Neuronal stem cell (in vitro differentiated cells): ENCODE measurements around the gene GID8.

Experiments used
- DNase-seq: peaks from one replicate; pipeline ENCODE4 v3.0.0-alpha.2; 2013; ENCODE audit warnings: low spot score
- H2AFZ ChIP-seq: one replicate; pipeline ENCODE4 v1.6.1; 2013; ENCODE audit warnings: mild to moderate bottlenecking, low read length, inconsistent platforms
- H2AK5ac ChIP-seq: 2 replicates; pipeline ENCODE4 v1.6.1; 2013; ENCODE audit warnings: low read depth, mild to moderate bottlenecking, inconsistent platforms, low read length, moderate library complexity, mixed read lengths
- H2BK120ac ChIP-seq: 2 replicates; pipeline ENCODE4 v1.6.1; 2013; ENCODE audit warnings: low read depth, mild to moderate bottlenecking, inconsistent platforms, low read length, moderate library complexity, mixed read lengths
- H2BK12ac ChIP-seq: one replicate; pipeline ENCODE4 v1.6.1; 2013; ENCODE audit warnings: low read length, inconsistent platforms
- H2BK15ac ChIP-seq: 2 replicates; pipeline ENCODE4 v1.6.1; 2013; ENCODE audit warnings: mild to moderate bottlenecking, low read length, inconsistent platforms, mixed read lengths
- H2BK5ac ChIP-seq: one replicate; pipeline ENCODE4 v1.6.1; 2013; ENCODE audit warnings: inconsistent platforms, mild to moderate bottlenecking, low read length, moderate library complexity
- H3K14ac ChIP-seq: one replicate; pipeline ENCODE4 v1.6.1; 2013; ENCODE audit warnings: low read length, inconsistent platforms
- H3K18ac ChIP-seq: 2 replicates; pipeline ENCODE4 v1.6.1; 2013; ENCODE audit warnings: low read length, inconsistent platforms
- H3K23ac ChIP-seq: 2 replicates; pipeline ENCODE4 v1.6.1; 2013; ENCODE audit warnings: low read depth, mild to moderate bottlenecking, mixed read lengths, low read length, inconsistent platforms; ENCODE audit not compliant: poor library complexity
- H3K27ac ChIP-seq: replicated peaks from 3 replicates; pipeline ENCODE4 v1.5.1; 2013; ENCODE audit warnings: low read length, inconsistent platforms
- H3K27me3 ChIP-seq, 3 experiments: 2 replicates each; pipeline ENCODE4 v1.6.1; 2013; ENCODE audit warnings: low read length in 3 of 3, mild to moderate bottlenecking in 2 of 3, inconsistent platforms in 1 of 3, low read depth in 1 of 3, mixed read lengths in 1 of 3, moderate library complexity in 1 of 3; ENCODE audit not compliant: control insufficient read depth in 3 of 3, insufficient read depth in 3 of 3
- H3K36me3 ChIP-seq, 2 donors: replicated peaks in 1 of 2; 2 replicates each; pipeline ENCODE4 v1.6.1; 2013; ENCODE audit warnings: low read length in 2 of 2; ENCODE audit not compliant: control insufficient read depth in 2 of 2, insufficient read depth in 2 of 2
- H3K4ac ChIP-seq: 2 replicates; pipeline ENCODE4 v1.6.1; 2013; ENCODE audit warnings: inconsistent platforms, mild to moderate bottlenecking, low read length, moderate library complexity
- H3K4me1 ChIP-seq, 2 donors: 1 replicate in 1 of 2; 2 replicates in 1 of 2; pipeline ENCODE4 v1.6.1; 2013; ENCODE audit warnings: low read length in 2 of 2, low read depth in 1 of 2; ENCODE audit not compliant: control insufficient read depth in 2 of 2, insufficient read depth in 1 of 2
- H3K4me2 ChIP-seq: one replicate; pipeline ENCODE4 v1.6.1; 2013; ENCODE audit warnings: mild to moderate bottlenecking, low read length, inconsistent platforms; ENCODE audit not compliant: insufficient read depth, poor library complexity, severe bottlenecking
- H3K4me3 ChIP-seq, 2 donors: 2 replicates each; pipeline ENCODE4 v1.5.1; 2013; ENCODE audit warnings: low read length in 2 of 2, mild to moderate bottlenecking in 2 of 2, inconsistent platforms in 1 of 2, moderate library complexity in 1 of 2
- H3K79me1 ChIP-seq: one replicate; pipeline ENCODE4 v1.6.1; 2013; ENCODE audit warnings: low read depth, mild to moderate bottlenecking, inconsistent platforms, low read length, moderate library complexity
- H3K9ac ChIP-seq: one replicate; pipeline ENCODE4 v1.6.1; 2013; ENCODE audit warnings: mild to moderate bottlenecking, low read depth, low read length, inconsistent platforms; ENCODE audit not compliant: poor library complexity
- H3K9me3 ChIP-seq, 2 donors: replicated peaks in 1 of 2; 2 replicates each; pipeline versions ENCODE3 to v1.6.1; 2013; ENCODE audit warnings: low read length in 2 of 2, mild to moderate bottlenecking in 2 of 2, inconsistent platforms in 1 of 2, low read depth in 1 of 2, mixed read lengths in 1 of 2, moderate library complexity in 1 of 2; ENCODE audit not compliant: control insufficient read depth in 2 of 2, insufficient read depth in 1 of 2
- H4K8ac ChIP-seq: one replicate; pipeline ENCODE4 v1.6.1; 2013; ENCODE audit warnings: low read depth, mild to moderate bottlenecking, inconsistent platforms, low read length, moderate library complexity
- H4K91ac ChIP-seq: one replicate; pipeline ENCODE4 v1.6.1; 2013; ENCODE audit warnings: low read length, low read depth, mild to moderate bottlenecking, inconsistent platforms; ENCODE audit not compliant: poor library complexity
- WGBS, 2 donors: extraction: QIAGEN DNeasy Blood & Tissue Kit; methylation state at CpG; one replicate each; pipeline ENCODE4 v1.1.7; 2013; ENCODE audit warnings: missing lambda C conversion rate in 2 of 2, mixed read lengths in 1 of 2; ENCODE audit not compliant: insufficient read length in 2 of 2, insufficient replicate concordance in 1 of 2; ENCODE audit errors: extremely low coverage in 2 of 2; 5-methylcytosine and 5-hydroxymethylcytosine counted together

GID8 gene

DNA sequence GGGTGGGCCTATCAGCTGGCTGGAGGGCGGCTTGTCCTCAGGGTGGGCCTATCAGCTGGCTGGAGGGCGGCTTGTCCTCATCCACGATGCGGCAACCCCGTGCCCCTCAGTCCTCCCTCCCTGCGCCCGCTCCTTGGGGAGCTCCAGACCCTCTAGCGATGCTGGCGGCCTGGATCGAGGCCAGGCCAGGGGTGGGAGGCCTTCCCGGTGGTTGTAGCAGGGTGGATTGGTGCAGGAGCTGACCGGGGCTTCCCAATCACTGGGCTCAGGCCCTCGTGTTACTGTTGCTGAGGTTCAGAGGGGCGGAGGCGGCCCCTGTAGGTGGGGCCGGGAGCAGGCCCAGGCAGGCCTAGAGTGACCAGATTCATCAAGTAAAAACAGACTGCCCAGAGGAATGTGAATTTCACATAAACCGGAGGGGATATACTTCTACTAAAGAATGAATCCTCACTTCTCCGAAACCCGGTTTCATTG, 23.4 kb downstream of the GID8 start:
- no CpG with 5 or more reads among the region's 19 CpGs for WGBS, 2 donors
- Histone ChIP-seq H3K27me3 (peaks cover 0 to 27% (median 0%) of the 10 kb centered on the region in 3 experiments), H2AFZ (peak overlapping the region; percentile 73), H3K4me3 (no peak overlapping the region), H3K9ac (peak overlapping the region; percentile 60), H2AK5ac (peak overlapping the region; percentile 54), H3K18ac (peak overlapping the region; percentile 87), H3K23ac (no peak overlapping the region), H3K4ac (no peak overlapping the region), H4K8ac (no peak overlapping the region), H4K91ac (no peak overlapping the region), H3K79me1 (peaks cover 4% of the 10 kb centered on the region), H2BK5ac (no peak overlapping the region), H3K36me3 (peaks cover 0 to 4% of the 10 kb centered on the region in 2 donors), H3K4me1 (peaks cover 0 to 5% of the 10 kb centered on the region in 2 donors), H3K4me2 (peak overlapping the region; percentile 18), H3K14ac (no peak overlapping the region), H2BK12ac (no peak overlapping the region), H3K9me3 (peaks cover 0 to 5% of the 10 kb centered on the region in 2 donors), H2BK15ac (no peak overlapping the region), H3K27ac (no peak overlapping the region), H2BK120ac (no peak overlapping the region)
- no peak for DNase-seq

DNA sequence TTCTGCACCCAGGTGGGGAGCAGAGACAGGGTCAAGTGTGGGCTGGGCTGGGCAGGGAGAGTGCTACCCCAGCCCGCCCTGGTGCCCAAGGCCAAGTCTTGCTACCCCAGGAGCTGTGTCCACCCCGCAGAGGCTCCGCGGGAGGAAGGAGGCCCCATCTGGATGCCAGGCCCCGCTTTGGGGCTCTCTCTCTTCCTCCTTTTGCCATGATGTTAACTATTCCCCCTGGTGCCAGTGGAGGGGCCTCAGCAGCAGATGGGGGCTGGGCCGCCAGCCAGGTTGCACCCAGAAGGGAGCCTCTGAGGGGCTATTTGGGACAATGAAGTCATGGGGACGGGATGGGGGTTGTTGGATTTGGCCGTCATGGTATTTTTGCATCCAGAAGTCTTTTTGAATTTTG, 23.9 kb downstream of the GID8 start:
- Histone ChIP-seq H2BK12ac (peak overlapping the region; percentile 25), H2BK15ac (no peak overlapping the region), H3K4me1 (peaks cover 0 to 5% of the 10 kb centered on the region in 2 donors), H3K9me3 (peaks cover 0 to 5% of the 10 kb centered on the region in 2 donors), H2AFZ (peak overlapping the region; percentile 73), H3K27ac (no peak overlapping the region), H3K23ac (no peak overlapping the region), H3K36me3 (peaks cover 0 to 4% of the 10 kb centered on the region in 2 donors), H3K4me3 (no peak overlapping the region), H2BK5ac (no peak overlapping the region), H4K8ac (no peak overlapping the region), H3K18ac (no peak overlapping the region), H3K79me1 (peaks cover 4% of the 10 kb centered on the region), H3K9ac (peak overlapping the region; percentile 37), H4K91ac (no peak overlapping the region), H3K4ac (no peak overlapping the region), H3K27me3 (peaks cover 0 to 29% (median 0%) of the 10 kb centered on the region in 3 experiments), H2AK5ac (peak overlapping the region; percentile 54), H2BK120ac (no peak overlapping the region), H3K4me2 (no peak overlapping the region), H3K14ac (no peak overlapping the region)
- WGBS, 2 donors = no CpG with 5 or more reads among the region's 8 CpGs
- no peak for DNase-seq

DNA sequence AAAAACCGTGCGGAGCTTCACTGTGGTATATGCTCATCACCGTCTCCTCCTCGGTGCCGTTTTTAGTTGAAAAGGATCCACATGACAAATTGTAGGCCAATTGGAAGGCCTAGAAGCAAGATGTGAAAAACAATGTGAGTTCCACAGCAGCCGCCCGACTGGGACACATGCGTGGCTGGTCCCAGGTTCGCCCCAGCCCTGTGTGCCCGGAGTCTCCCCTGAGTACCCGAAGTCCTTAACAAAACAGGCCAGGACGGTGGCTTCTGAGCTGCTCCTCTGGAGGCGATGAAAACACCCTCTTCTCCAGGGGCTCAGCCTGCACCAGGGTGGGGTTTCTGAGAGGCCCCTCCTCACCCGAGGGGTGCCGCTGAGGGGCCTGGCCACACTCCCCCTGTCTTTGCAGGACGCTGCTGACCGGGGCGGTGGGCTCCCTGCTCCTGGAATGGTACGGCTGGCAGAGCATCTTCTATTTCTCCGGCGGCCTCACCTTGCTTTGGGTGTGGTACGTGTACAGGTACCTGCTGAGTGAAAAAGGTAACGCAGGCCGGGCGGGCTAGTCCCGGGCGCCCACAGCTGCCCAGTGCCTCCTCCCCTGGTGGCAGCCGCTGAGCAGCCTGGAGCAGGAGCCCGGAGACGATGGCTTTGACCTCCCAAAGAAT, 24.4 kb downstream of the GID8 start:
- H3K9me3 ChIP-seq = peaks cover 0 to 5% of the 10 kb centered on the region in 2 donors
- H4K8ac ChIP-seq = no peak overlapping the region
- no peak overlapping the region for H3K4me2 ChIP-seq
- H4K91ac ChIP-seq = no peak overlapping the region
- H3K36me3 ChIP-seq = peaks cover 0 to 4% of the 10 kb centered on the region in 2 donors
- no peak overlapping the region for H3K9ac ChIP-seq
- no peak overlapping the region for H3K4me3 ChIP-seq
- no peak overlapping the region for H3K18ac ChIP-seq
- H3K27ac ChIP-seq = no peak overlapping the region
- H3K23ac ChIP-seq = no peak overlapping the region
- peaks cover 0 to 33% (median 0%) of the 10 kb centered on the region in 3 experiments for H3K27me3 ChIP-seq
- no peak overlapping the region for H2AFZ ChIP-seq
- peak overlapping the region; percentile 14 for H2BK12ac ChIP-seq
- H3K4me1 ChIP-seq = peaks cover 0 to 5% of the 10 kb centered on the region in 2 donors
- H2BK120ac ChIP-seq = no peak overlapping the region
- H3K79me1 ChIP-seq = peaks cover 4% of the 10 kb centered on the region
- no peak overlapping the region for H3K4ac ChIP-seq
- H2BK5ac ChIP-seq = no peak overlapping the region
- H2AK5ac ChIP-seq = peak overlapping the region; percentile 60
- peak overlapping the region; percentile 67 for H2BK15ac ChIP-seq
- no CpG with 5 or more reads among the region's 30 CpGs for WGBS, 2 donors
- DNase-seq = no peak
- no peak overlapping the region for H3K14ac ChIP-seq

DNA sequence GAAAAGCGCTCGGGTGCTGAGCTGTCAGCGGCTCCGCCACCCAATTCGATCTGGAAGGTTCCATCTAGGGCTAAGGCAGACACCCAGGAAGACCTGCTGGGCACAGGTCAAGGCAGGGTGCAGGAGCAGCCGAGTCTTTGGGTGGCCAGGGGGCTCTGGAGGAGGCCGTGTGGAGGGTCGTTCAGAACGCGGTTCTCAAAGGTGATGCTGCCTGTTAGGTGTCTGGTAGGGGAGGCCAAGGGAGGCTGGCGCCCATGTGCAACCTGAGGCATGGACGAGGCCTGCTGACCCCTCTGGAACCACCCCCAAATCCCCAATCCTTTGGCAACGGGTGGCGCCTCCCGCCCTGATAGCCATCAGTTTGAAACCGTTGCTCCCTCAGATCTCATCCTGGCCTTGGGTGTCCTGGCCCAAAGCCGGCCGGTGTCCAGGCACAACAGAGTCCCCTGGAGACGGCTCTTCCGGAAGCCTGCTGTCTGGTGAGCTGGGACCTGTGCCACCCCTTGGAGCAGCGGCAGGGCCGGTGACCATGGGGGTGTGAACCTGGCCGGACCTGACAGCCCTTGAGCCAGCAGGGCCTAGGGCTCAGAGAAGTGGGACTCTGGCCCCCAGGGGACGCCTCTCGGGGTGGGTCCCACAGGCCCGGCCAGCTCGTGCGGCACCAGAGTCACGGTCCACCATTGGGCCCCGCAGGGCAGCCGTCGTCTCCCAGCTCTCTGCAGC, 25.1 kb downstream of the GID8 start:
- Histone ChIP-seq H3K27ac (no peak overlapping the region), H3K27me3 (peaks cover 0 to 39% (median 0%) of the 10 kb centered on the region in 3 experiments), H3K4me2 (no peak overlapping the region), H3K9ac (peak overlapping the region; percentile 60), H2BK15ac (peak overlapping the region; percentile 67), H3K14ac (no peak overlapping the region), H3K4ac (no peak overlapping the region), H3K4me3 (peak overlapping the region in 1 of 2 donors; percentile 27), H3K79me1 (no peaks in the 10 kb centered on the region), H4K8ac (peak overlapping the region; percentile 92), H2BK120ac (no peak overlapping the region), H2AK5ac (peak overlapping the region; percentile 60), H3K9me3 (peaks cover 0 to 2% of the 10 kb centered on the region in 2 donors), H4K91ac (no peak overlapping the region), H3K23ac (peak overlapping the region; percentile 73), H3K18ac (peak overlapping the region; percentile 52), H2AFZ (no peak overlapping the region), H3K36me3 (no peaks in the 10 kb centered on the region), H2BK12ac (peak overlapping the region; percentile 22), H3K4me1 (peaks cover 0 to 2% of the 10 kb centered on the region in 2 donors), H2BK5ac (peak overlapping the region; percentile 53)
- no peak for DNase-seq
- WGBS, 2 donors = no CpG with 5 or more reads among the region's 32 CpGs
